ENCODE data around the gene POMT1. TPM values are rescaled to one million over a fixed set of nuclear protein-coding genes. Genes with fewer than 3 reads are reported as not detected.
"Not testable (repeated sequence)": the region's sequence is repeated elsewhere in the genome, so short reads cannot be mapped to it uniquely, and the experiment has no call there.

Gene POMT1
- total RNA-seq, 1 donor from 2014 or later = 14.5 TPM

DNA sequence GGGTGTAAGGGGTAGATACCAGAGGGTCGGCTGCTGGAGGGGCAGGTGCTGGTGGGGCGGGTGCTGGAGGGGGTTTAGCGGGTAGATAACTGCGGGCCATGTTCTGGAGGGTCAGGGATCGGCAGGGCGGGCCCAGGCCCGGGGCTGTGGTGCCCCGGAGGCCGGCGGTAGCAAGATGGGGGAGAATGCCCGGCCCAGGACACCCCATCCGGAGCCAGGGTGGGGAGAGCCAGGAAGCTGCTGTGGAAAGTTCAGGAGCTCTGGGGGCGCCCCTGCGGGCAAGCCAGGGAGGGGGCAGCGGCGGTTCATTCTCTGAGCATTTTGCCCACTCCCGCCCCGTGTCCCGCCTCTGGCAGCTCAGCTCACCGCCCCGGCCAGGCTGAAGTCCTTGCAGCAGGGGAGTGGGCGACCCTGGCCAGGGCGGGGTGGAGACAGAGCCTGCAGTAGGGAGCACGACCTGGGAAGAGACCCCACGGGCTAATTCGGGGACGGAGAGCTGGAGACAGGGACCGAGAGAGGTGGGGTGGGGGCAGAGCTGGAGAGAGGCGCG, 43.1 kb downstream of the POMT1 start:
- peaks cover 5% of the 10 kb centered on the region for H3K9me3 ChIP-seq
- H3K36me3 ChIP-seq = no peaks in the 10 kb centered on the region
- H3K4me3 ChIP-seq = peak overlapping the region in 1 of 2 donors; percentile 1
- H3K27ac ChIP-seq = no peak overlapping the region
- peaks cover 21% of the 10 kb centered on the region for H3K4me1 ChIP-seq
- intact Hi-C loops (cut with DNase I) = no loop called here
- TF ChIP-seq POLR2A (IDR thresholded peaks at IDR 0.05) = no peak
- H3K27me3 ChIP-seq = peaks cover 9% of the 10 kb centered on the region
- no peak for DNase-seq (ENCODE audit: extremely low spot score in 2 of 2)

DNA sequence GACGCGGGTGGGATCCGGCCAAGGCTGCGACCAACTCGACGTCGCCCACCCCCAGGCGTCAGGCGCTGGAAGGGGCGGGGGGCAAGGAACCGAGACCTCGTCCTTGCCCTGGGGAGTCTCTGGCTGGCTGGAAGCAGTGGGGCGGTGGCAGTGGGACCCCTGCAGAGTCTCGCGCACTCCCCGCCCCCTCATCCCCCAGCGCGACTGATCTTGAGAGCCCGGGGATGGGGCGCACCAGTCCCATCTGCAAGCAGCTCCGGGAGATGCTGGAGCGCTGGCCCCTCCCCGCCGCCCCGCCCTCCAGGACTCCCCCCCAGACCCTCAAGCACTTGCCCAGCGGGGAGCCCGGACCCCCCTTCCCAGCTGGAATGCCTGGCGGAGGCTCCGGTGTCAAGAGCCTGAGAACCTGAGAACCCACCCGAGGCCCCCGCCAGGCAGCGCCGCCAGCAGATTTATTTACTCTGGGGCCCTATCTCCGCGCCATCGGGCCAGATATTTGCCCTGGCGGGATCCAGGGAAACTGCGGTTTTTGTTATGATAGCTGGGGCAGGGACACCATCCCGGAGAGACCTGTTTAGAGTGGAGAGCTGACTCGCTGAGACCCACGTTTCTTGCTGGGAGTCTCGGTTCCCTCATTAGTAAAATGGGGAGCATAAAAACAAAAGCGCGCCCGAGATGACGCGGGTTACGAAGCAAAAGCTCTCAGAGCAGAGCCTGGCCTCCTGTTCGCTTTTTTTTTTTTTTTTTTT, 43.8 kb downstream of the POMT1 start:
- Histone ChIP-seq H3K4me1 (peaks cover 21% of the 10 kb centered on the region), H3K36me3 (no peaks in the 10 kb centered on the region), H3K27me3 (peaks cover 9% of the 10 kb centered on the region), H3K4me3 (peak overlapping the region; percentile 1 to 15), H3K9me3 (peaks cover 5% of the 10 kb centered on the region), H3K27ac (no peak overlapping the region)
- no peak for DNase-seq (ENCODE audit: extremely low spot score in 2 of 2)
- TF ChIP-seq, protein P1, sequence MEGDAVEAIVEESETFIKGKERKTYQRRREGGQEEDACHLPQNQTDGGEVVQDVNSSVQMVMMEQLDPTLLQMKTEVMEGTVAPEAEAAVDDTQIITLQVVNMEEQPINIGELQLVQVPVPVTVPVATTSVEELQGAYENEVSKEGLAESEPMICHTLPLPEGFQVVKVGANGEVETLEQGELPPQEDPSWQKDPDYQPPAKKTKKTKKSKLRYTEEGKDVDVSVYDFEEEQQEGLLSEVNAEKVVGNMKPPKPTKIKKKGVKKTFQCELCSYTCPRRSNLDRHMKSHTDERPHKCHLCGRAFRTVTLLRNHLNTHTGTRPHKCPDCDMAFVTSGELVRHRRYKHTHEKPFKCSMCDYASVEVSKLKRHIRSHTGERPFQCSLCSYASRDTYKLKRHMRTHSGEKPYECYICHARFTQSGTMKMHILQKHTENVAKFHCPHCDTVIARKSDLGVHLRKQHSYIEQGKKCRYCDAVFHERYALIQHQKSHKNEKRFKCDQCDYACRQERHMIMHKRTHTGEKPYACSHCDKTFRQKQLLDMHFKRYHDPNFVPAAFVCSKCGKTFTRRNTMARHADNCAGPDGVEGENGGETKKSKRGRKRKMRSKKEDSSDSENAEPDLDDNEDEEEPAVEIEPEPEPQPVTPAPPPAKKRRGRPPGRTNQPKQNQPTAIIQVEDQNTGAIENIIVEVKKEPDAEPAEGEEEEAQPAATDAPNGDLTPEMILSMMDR (IDR thresholded peaks at IDR 0.05) = no peak
- TF ChIP-seq POLR2A (IDR thresholded peaks at IDR 0.05) (no peak), POLR2AphosphoS5 (IDR thresholded peaks at IDR 0.05; ENCODE audit: insufficient read depth in 1 of 2, low read depth in 1 of 2) (no peak)
- intact Hi-C loops (cut with DNase I) = no loop called here

DNA sequence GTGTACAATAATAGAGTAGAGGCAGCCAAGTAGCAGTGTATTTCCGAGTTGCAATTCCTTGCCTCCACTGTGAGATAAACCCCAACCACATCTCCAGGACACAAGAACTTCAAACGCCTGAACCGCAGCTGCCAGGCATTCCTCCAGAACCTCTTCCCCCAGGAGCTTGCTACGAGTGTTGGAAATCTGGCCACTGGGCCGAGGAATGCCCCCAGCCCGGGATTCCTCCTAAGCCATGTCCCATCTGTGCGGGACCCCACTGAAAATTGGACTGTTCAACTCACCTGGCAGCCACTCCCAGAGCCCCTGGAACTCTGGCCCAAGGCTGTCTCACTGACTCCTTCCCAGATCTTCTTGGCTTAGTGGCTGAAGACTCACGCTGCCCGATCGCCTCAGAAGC, 46.5 kb downstream of the POMT1 start:
- H3K4me3 ChIP-seq; H3K27ac ChIP-seq; DNase-seq (ENCODE audit: extremely low spot score in 2 of 2); H3K9me3 ChIP-seq; H3K36me3 ChIP-seq; intact Hi-C loops (cut with DNase I); H3K27me3 ChIP-seq: not testable (repeated sequence)
- H3K4me1 ChIP-seq = peaks cover 21% of the 10 kb centered on the region

DNA sequence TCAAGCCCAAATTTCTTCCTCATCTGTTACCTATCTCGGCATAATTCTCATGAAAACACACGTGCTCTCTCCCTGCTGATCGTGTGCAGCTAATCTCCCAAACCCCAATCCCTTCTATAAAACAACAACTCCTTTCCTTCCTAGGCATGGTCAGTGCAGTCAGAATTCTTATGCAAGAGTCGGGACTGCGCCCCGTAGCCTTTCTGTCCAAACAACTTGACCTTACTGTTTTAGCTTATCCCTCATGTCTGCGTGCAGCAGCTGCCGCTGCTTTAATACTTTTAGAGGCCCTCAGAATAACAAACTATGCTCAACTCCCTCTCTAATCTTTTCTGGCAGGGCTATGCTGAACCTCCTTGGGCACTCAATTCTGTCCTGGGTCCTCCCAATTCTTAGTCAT, 47.7 kb downstream of the POMT1 start:
- peaks cover 18% of the 10 kb centered on the region for H3K4me1 ChIP-seq
- intact Hi-C loops (cut with DNase I); DNase-seq (ENCODE audit: extremely low spot score in 2 of 2); H3K36me3 ChIP-seq; H3K27ac ChIP-seq; H3K4me3 ChIP-seq; H3K9me3 ChIP-seq; H3K27me3 ChIP-seq: not testable (repeated sequence)

DNA sequence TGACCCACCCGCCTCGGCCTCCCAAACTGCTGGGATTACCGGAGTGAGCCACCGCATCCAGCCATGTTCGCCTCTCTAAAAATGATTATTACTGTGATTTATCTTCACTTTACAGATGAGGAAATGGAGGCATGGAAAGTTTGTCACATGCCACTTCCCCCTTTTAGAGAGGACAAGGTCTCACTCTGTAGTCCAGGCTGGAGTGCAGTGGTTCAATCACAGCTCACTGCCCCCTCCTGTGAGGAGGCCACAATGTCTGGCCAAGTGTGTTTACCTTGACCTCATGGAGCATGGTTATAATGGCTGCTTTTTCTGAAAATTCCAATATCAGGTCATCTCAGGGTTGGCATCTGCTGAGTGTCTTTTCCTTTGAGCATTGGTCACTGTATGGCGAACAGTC, 49.3 kb downstream of the POMT1 start:
- H3K36me3 ChIP-seq = no peaks in the 10 kb centered on the region
- TF ChIP-seq POLR2A (IDR thresholded peaks at IDR 0.05) (no peak), POLR2AphosphoS5 (IDR thresholded peaks at IDR 0.05; ENCODE audit: insufficient read depth in 1 of 2, low read depth in 1 of 2) (no peak)
- TF ChIP-seq, protein P1 (IDR thresholded peaks at IDR 0.05) = no peak
- no peak for DNase-seq (ENCODE audit: extremely low spot score in 2 of 2)
- no peak overlapping the region for H3K27ac ChIP-seq
- H3K4me3 ChIP-seq = no peak overlapping the region
- H3K27me3 ChIP-seq = no peaks in the 10 kb centered on the region
- no peaks in the 10 kb centered on the region for H3K9me3 ChIP-seq
- intact Hi-C loops (cut with DNase I) = no loop called here
- peaks cover 2% of the 10 kb centered on the region for H3K4me1 ChIP-seq

DNA sequence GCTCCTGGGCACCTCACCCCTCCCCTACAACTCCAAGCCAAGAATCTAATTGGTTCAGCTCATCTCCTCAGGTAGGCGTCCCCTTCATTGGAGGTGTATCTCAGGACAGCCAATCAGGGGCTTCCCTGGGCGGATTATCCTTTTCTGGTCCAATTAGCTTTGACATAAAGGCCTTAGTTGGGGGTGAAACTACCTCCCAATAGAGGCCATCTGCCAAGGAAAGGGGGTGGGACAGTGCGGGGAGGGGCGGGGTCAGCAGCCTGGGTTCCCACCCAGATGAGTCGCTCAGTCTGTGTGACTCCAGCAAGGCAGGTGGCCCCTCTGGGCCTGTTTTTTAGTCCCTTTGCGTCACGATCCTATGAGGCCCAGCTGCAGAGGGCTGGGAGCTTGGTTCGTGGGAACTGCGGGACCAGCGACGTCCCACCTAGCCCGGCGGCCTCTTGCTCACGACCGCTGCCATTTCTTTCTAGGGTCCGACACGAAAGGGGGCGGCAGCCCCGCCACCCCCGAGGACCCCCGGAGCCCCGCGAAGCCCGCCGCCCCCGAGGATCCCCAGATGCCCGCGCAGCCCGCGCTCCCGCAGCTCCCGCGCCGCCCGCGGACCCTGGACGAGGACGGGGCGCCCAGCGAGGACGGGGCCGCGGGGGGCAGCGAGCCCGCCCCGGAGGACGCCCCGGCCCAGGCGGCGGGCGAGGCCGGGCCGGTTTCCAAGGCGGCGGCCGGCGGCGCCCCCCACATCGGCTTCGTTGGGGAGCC, 51.5 kb downstream of the POMT1 start:
- no peak for DNase-seq (ENCODE audit: extremely low spot score in 2 of 2)
- Histone ChIP-seq H3K27me3 (no peaks in the 10 kb centered on the region), H3K9me3 (no peaks in the 10 kb centered on the region), H3K27ac (no peak overlapping the region), H3K36me3 (no peaks in the 10 kb centered on the region), H3K4me1 (no peaks in the 10 kb centered on the region), H3K4me3 (no peak overlapping the region)
- intact Hi-C loops (cut with DNase I) = no loop called here
- TF ChIP-seq, protein P1 (IDR thresholded peaks at IDR 0.05) = no peak
- TF ChIP-seq POLR2AphosphoS5 (IDR thresholded peaks at IDR 0.05; ENCODE audit: insufficient read depth in 1 of 2, low read depth in 1 of 2) (no peak), POLR2A (IDR thresholded peaks at IDR 0.05) (no peak)
